VCaP (cell line): ENCODE results near the gene RHPN2.
"Not testable (repeated sequence)": the region's sequence is repeated elsewhere in the genome, so short reads cannot be mapped to it uniquely, and the experiment has no call there.

Experiments used
- H3K27ac ChIP-seq: fragments of 450-650 bp; 2 replicates; pipeline ENCODE4 v1.5.1; 2017
- CTCF ChIP-seq: fragments of 450-650 bp; conservative IDR thresholded peaks from 2 replicates; pipeline ENCODE4 v1.5.1; 2017; ENCODE audit warnings: mild to moderate bottlenecking, moderate library complexity

The RHPN2 gene

GRCh38 chr19:33005440-33005839 is 59.2 kb downstream of the RHPN2 start:
- TF ChIP-seq CTCF = no peak
- H3K27ac ChIP-seq = peak overlapping the region; percentile 80

- peak overlapping the region; percentile 80 for H3K27ac ChIP-seq
Observed at GRCh38 chr19:33003424-33004024, 61.2 kb downstream of the RHPN2 start.

- H3K27ac ChIP-seq = peak overlapping the region; percentile 80
Observed at GRCh38 chr19:33002126-33002865, 62.4 kb downstream of the RHPN2 start.

- no peak for TF ChIP-seq CTCF
- H3K27ac ChIP-seq = peak overlapping the region; percentile 9; the same call in 1 of the 2 replicates
Observed at GRCh38 chr19:33000910-33001309, 63.8 kb downstream of the RHPN2 start.

- no peak for TF ChIP-seq CTCF
- H3K27ac ChIP-seq = peak overlapping the region; percentile 9; the same call in 1 of the 2 replicates
Observed at GRCh38 chr19:33000510-33000909, 64.2 kb downstream of the RHPN2 start.

- no peak overlapping the region for H3K27ac ChIP-seq
- TF ChIP-seq CTCF = no peak
Observed at GRCh38 chr19:32998722-32999121, 66.0 kb downstream of the RHPN2 start.

- H3K27ac ChIP-seq = peak overlapping the region; percentile 24
- no peak for TF ChIP-seq CTCF
Observed at GRCh38 chr19:32997716-32998355, 66.9 kb downstream of the RHPN2 start.

- H3K27ac ChIP-seq = not testable (repeated sequence)
Observed at GRCh38 chr19:32997061-32997464, 67.6 kb downstream of the RHPN2 start.

- H3K27ac ChIP-seq = not testable (repeated sequence)
Observed at GRCh38 chr19:32995966-32996365, 68.7 kb downstream of the RHPN2 start.
